NCI-H510A treated with DMSO at 0.1 percent for 48 hours (cell line): Measurements from ENCODE around the gene SENP2.
"Not testable (repeated sequence)": the region's sequence is repeated elsewhere in the genome, so short reads cannot be mapped to it uniquely, and the experiment has no call there.

Experiments used
- DNase-seq: peaks from one replicate; lab custom pipeline; 2025; lab: John Stamatoyannopoulos, UW

SENP2 gene

DNA sequence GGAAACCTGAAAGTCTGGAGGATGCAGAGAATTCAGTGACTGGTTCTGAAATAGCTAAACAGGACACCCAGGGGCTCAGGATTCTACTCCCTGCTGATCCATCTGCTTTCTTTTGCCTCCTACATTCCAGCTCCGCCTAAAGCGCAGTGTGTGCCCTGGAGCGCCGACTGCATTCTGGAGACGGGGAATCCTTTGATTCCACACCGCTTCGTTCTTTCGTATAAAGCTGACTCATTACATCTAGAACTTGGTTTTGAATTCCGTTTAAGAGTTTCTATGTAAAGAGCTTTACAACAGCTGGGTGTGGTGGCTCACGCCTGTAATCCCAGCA lies 61.8 kb downstream of the SENP2 start:
- no peak for DNase-seq

DNA sequence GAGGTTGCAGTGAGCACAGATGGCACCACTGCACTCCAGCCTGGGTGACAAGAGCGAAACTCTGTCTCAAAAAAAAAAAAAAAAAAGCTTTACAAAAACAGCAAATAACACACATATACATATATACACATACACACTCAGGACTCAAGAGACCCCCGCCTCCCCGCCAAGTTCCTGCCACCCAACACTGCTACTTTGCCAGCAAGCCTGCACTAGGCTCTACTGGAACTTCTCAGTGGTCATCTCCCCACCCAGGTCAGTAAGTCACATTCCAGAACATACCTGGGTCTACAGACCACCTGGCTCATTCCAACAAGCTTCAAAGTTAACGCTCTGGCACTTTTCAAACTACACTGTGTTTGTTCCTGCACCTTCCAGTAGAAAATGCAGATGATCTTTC lies 62.3 kb downstream of the SENP2 start:
- DNase-seq = no peak

DNA sequence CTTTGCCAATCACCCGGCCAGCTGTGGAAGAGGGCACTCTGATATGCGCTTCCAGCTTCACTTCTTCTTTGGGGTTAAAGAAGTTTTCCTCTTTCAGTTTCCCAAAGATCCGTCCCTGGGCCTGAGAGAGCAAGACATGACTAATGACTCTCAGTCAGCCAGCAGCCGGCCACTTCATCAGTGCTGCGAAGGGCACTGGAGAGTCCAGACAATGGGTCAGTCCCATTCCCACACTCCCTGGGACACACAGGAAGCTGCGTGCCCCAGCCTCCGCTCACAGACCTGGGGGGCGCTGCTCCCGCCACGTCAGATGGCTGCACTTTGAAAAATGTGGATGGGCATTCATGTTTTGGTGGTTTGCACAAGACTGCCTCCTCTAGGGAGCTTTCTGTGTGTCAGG lies 63.3 kb downstream of the SENP2 start:
- DNase-seq = no peak

- no peak for DNase-seq
These were observed 65.9 kb downstream of the SENP2 start for GRCh38 chr3:185651971-185652370.

GRCh38 chr3:185653949-185654757 lies 68.1 kb downstream of the SENP2 start:
- DNase-seq = no peak

GRCh38 chr3:185654758-185655145 lies 68.7 kb downstream of the SENP2 start:
- no peak for DNase-seq

DNA sequence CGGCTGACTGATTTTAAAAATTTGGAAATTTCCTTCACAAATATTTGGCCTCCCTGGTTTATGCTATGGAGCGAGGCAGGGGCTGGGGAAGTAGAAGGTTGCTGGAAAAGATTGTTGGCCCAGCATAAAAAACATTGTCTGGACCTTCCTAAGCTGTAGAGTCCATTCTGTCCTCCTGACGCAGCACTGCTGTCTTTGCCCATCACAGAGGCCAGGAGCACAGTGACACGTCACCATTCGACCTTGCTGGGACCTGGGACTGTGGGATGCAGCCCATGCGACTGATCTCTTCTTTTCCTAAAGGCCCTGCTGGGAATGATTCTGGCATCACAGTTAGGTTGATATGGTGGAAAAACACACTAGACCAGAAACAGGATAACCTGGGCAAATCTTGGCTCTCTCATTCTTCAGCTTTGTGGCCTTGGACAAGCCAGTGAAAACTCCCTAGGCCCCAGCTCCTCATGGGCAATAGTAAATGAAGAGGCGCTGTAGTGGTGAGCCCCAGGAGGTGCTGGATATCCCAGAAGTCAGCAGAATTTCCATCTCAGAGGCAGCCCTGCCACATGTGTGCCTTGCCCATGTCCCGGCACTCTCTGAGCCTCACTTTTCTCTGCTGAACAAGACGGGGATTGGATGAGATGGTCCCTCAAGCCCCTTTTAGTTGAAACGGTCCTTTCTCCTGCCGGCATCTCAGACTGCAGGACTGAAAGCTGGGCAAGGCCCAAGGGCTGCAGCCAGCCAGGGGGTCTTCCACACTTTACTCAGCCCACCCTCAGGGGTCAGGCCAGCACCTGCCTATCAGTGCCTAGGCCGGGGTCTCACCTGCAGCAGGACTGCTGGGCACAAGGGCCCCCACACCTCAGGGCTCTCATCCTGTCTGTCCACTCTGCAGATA lies 69.6 kb downstream of the SENP2 start:
- DNase-seq = no peak

DNA sequence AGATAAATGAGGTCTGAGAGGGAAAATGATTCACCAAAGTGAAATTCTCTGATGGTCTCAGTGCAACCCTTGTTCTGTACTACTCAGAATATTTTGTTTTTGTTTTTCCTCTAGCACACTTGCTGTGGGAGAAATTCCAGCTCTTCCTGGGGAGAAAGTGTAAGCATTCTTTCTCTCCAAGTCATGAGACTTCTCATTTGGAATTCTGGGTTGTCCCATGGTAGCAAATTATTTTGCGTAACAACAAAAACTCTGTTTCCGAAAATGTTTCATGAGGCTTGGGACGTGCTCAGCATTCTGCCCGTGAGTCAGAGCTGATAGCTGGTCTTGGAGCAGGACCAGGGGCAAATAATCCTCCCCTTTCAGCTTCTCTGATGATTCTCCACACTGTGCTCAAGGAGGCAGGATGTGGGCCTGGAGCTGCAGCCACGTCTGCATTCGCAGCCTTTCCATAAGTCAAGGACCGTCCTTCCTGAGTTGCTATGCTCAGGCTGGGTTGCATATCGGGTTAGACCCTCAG lies 70.3 kb downstream of the SENP2 start:
- no peak for DNase-seq

- no peak for DNase-seq
These were observed 71.1 kb downstream of the SENP2 start for GRCh38 chr3:185657211-185657610.

DNA sequence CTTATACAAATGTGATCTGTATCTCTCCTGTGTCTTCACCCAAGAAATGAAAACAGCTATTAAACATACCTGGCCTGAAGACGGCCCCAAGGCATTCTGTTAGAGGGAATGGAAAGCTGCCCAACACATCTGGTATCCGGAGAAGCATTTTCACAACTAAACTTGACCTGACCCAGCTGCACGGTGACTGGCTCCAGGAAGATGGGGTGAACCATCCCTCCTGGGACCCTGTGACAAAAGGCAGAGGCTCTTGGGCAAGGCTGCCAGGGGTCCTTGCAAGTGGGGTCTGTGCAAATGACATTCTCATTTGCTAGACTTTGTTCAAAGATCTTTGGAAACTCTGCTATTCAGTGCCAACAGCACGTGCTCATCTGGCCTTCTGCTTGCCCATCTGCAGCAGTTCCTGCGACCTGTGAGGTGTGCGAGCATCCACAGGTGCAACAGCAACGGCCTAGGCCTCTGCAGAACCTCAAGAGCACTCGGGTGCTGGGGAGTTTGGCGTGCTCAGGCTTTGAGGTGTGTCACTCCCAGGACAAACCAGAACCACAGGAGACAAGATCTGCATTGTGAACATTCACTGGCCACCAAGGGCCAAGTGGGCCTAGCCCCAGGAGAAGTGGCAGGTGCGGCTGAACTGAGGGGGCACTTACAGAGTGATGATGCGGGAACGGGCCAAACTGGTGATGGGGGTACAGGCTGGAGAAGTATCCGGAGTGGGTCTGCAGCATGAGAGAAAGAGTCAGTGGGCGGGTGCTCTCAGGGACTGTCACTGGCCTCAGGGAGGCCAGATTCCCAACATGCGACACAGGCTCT lies 71.8 kb downstream of the SENP2 start:
- no peak for DNase-seq

DNA sequence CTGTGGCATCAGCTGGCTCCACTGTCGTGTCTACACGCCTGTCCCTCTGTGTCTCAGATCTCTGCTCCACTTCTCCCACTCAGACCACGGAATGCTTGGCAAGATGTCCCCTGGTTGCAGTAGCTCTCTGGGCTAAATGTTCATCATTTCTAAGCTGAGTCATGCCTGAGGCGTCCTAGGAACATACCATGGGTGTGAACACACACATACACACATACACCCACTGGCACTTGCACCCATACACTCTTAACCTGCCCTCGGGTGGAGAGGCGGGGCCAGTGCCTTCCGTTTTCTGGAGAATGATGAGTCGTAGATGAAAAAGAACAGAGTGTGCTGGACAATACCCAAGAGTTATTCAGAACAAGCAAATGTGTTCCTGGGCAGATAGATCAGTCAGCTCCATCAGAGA lies 72.4 kb downstream of the SENP2 start:
- DNase-seq = no peak

- no peak for DNase-seq
These were observed 72.8 kb downstream of the SENP2 start for GRCh38 chr3:185658943-185659342.

DNA sequence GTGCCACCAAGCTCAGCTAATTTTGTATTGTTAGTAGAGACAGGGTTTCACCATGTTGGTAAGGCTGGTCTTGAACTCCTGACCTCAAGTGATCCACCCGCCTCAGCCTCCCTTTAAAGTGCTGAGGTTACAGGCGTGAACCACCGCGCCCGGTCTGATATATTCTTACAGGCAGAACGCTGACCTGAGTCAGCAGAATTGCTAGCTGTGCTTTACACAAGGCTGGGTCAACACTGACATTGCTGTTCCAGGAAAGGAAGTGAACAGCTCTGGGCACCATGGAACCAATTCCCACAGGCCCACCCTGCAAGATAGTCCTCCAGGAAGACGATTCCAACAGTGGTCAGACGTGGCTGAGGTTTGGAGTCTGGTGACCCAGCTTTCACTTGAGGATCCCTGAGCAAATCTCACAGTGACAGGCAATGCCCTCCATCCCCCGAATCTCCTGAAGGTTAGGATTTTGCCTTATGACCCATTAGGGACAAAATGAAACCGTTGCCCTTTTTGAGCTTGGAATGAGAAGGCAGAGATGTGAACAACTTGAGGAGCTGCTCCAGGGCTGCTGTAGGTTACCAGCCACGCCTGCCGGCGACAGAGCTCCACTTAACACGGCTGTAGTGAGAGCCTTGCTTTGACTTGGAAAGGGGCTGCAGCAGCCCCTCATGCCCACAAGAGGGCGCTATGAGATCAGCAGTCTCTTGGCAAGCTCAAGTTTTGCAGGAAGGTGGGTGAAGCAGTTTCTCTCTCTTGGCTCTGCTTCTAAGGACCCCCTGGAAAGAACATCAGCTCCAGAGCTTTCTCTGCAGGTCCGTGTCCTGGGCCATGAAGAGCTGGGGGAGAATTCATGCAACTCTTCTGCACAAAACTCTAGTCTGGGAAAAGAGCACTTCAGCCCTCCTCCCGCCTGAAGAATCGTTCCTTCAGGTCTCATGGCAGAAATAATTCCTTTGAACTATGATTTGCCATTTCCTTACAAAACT lies 74.1 kb downstream of the SENP2 start:
- DNase-seq = peak; percentile 83

- not testable (repeated sequence) for DNase-seq
These were observed 75.2 kb downstream of the SENP2 start for GRCh38 chr3:185661296-185661695.

DNA sequence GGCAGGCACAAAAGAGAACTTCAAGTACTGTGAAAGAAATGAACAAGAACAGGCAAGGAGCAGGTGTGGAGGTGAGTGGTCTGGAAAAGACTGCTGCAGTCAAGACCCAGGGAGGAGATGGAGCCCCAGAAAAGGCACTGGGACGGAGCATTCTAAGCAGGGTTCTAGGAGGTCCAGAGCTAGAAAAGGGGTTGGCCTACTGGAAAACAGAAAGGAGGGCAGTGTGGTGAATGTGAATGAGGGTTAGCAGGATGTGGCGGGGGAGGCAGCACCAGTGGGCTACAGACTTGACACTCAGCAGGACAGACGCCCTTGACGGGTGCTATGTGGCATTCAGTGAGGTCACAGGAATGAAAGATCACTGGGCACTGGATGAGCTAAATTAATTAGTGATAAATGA lies 75.7 kb downstream of the SENP2 start:
- no peak for DNase-seq

- no peak for DNase-seq
These were observed 77.8 kb downstream of the SENP2 start for GRCh38 chr3:185663929-185664328.

GRCh38 chr3:185667574-185667973 lies 81.5 kb downstream of the SENP2 start:
- DNase-seq = no peak

- peak; percentile 59 for DNase-seq
These were observed 91.2 kb downstream of the SENP2 start for GRCh38 chr3:185677146-185677829.

DNA sequence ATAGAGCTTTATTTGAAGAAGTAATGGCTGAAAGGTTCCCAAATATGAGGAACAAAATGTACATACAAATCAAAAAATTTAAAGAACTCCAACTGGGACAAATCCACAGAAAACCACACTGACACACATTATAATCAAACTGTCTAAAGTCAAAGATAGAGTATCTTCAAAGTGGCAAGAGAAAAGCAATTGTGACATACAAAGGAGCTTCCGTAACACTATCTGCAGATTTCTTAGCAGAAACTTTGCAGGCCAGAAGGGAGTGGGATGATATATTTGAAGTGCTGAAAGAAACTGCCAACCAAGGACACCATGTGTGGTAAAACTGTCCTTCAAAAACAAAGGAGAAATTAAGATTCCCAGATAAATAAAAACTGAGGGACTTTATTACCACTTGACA lies 91.9 kb downstream of the SENP2 start:
- DNase-seq = no peak

GRCh38 chr3:185680231-185680630 lies 94.1 kb downstream of the SENP2 start:
- DNase-seq = no peak
